Hepatocyte (in vitro differentiated cells): Measurements from ENCODE around the gene FRS2.

ENCODE experiments used
- CTCF ChIP-seq: fragments of 200-600 bp; sonication (generic); IDR thresholded peaks from 2 replicates; pipeline ENCODE4 v1.5.1; 2016; ENCODE audit warnings: antibody characterized with exemption, mild to moderate bottlenecking; ENCODE audit not compliant: poor library complexity
- EZH2 ChIP-seq: fragments of 200-600 bp; sonication (generic); IDR thresholded peaks from 2 replicates; pipeline ENCODE4 v1.6.1; 2016; ENCODE audit warnings: antibody characterized with exemption, mild to moderate bottlenecking, borderline replicate concordance
- EZH2phosphoT487 ChIP-seq: fragments of 200-600 bp; sonication (generic); IDR thresholded peaks from one replicate; pipeline ENCODE4 v1.6.1; 2018; ENCODE audit warnings: antibody characterized with exemption, mild to moderate bottlenecking, low read depth, moderate library complexity; ENCODE audit not compliant: unreplicated experiment, severe bottlenecking

DNA sequence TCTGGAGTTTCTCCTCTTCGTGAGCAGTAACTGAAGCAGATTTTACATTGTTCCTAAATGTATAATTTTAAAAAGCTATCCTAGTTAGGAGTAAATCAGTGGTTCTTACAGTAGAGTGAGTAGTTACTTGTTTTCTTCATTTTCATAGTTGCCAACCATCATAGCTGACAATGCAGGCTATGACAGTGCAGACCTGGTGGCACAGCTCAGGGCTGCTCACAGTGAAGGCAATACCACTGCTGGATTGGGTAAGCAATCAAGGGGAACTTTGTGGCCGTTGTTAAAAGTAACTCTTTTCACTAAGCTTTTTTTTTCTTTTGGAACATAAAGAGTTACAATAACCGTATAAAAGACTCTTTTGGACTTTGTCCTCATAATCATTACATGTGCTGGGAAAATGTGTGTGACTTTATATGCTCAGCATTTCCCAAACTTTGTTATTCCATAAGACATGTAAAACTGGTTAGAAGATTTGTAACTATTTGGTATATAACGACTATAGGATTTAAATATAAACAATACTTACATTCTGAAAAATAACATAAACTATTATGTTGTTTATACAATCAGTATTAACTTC is 128.1 kb downstream of the FRS2 start:
- TF ChIP-seq EZH2phosphoT487 (no peak), CTCF (no peak), EZH2 (no peak)
